ENCODE data around the gene GRIFIN.

The GRIFIN gene

GRCh38 chr7:2452643-2453270 is 23.4 kb downstream of the GRIFIN start:
- DNase-seq = no peak

GRCh38 chr7:2452074-2452507 is 24.1 kb downstream of the GRIFIN start:
- DNase-seq = no peak

GRCh38 chr7:2451171-2452073 is 24.8 kb downstream of the GRIFIN start:
- DNase-seq = peak; percentile 77

- no peak for DNase-seq
Observed at GRCh38 chr7:2450198-2451107, 25.7 kb downstream of the GRIFIN start.

GRCh38 chr7:2446676-2447075 is 29.5 kb downstream of the GRIFIN start:
- DNase-seq = no peak

GRCh38 chr7:2445898-2446555 is 30.2 kb downstream of the GRIFIN start:
- DNase-seq = no peak

- no peak for DNase-seq
Observed at GRCh38 chr7:2445047-2445446, 31.2 kb downstream of the GRIFIN start.

- DNase-seq = no peak
Observed at GRCh38 chr7:2444476-2444875, 31.7 kb downstream of the GRIFIN start.

- DNase-seq = no peak
Observed at GRCh38 chr7:2443491-2443890, 32.7 kb downstream of the GRIFIN start.

GRCh38 chr7:2441430-2442058 is 34.7 kb downstream of the GRIFIN start:
- no peak for DNase-seq

GRCh38 chr7:2440608-2441245 is 35.5 kb downstream of the GRIFIN start:
- no peak for DNase-seq

GRCh38 chr7:2438775-2439174 is 37.4 kb downstream of the GRIFIN start:
- DNase-seq = no peak

- DNase-seq = no peak
Observed at GRCh38 chr7:2438186-2438585, 38.0 kb downstream of the GRIFIN start.

- no peak for DNase-seq
Observed at GRCh38 chr7:2437537-2438148, 38.6 kb downstream of the GRIFIN start.

- no peak for DNase-seq
Observed at GRCh38 chr7:2437136-2437535, 39.1 kb downstream of the GRIFIN start.

GRCh38 chr7:2436341-2437104 is 39.7 kb downstream of the GRIFIN start:
- no peak for DNase-seq

GRCh38 chr7:2435146-2435545 is 41.1 kb downstream of the GRIFIN start:
- no peak for DNase-seq

GRCh38 chr7:2433713-2434550 is 42.3 kb downstream of the GRIFIN start:
- no peak for DNase-seq

Measured in activated gamma-delta T cell treated with Interleukin-2 at 50 U/mL for 16 hours (primary cell).